K562 (cell line): Measurements from ENCODE around the gene GINS1. TPM values are rescaled to one million over a fixed set of nuclear protein-coding genes. Genes with fewer than 3 reads are reported as not detected.

Experiments
- ATAC-seq: fragments of 200-7000 bp; cut with Tn5 transposase; 3 replicates; pipeline ENCODE4 v1.9.1; 2020; ENCODE audit warnings: moderate library complexity
- BruUV-seq: library from RNA; stranded (reverse); fragments of 400-500 nt; replicated peaks from 2 replicates; lab custom pipeline; 2021; lab: Mats Ljungman, UMichigan
- CTCF ChIA-PET: fragments of 300-600 bp; formaldehyde crosslinking; extraction: SDS; loops from one replicate; lab custom pipeline; 2021; ENCODE audit warnings: low intra/inter-chr PET ratio; lab: Yijun Ruan, JAX
- POLR2A ChIA-PET: fragments of 300-600, 350-650 bp; sonication (Branson Sonifier 250); formaldehyde crosslinking; extraction: SDS; loops from one replicate; lab custom pipeline; 2021; ENCODE audit warnings: antibody characterized with exemption, inconsistent platforms; lab: Yijun Ruan, JAX
- DNase-seq, 4 experiments: peaks; one replicate each; pipeline versions ENCODE4 v3.0.0 to v3.0.0-alpha.2; 2011 to 2018; ENCODE audit warnings: low spot score in 3 of 4, mixed read lengths in 3 of 4; ENCODE audit errors: extremely low read depth in 1 of 4
- FAIRE-seq: peaks from 2 replicates; lab custom pipeline; 2011; peaks lifted over from hg19 to GRCh38; lab: Jason Lieb, UNC
- H2AFZ ChIP-seq: 2 replicates; pipeline ENCODE4 v1.6.0; 2011; ENCODE audit warnings: low read depth, low read length, control low read depth, inconsistent platforms
- H3K27ac ChIP-seq: fragments of 200-600 bp; 3 replicates; pipeline ENCODE4 v1.8.0; 2011; ENCODE audit warnings: low read depth, mild to moderate bottlenecking, control low read depth, inconsistent platforms, low read length, moderate library complexity, mixed read lengths; ENCODE audit errors: extremely low read depth
- H3K27me3 ChIP-seq, 2 experiments: fragments of 300-600 bp in 1 of 2; 2 replicates in 1 of 2; 3 replicates in 1 of 2; pipeline versions ENCODE4 v1.6.0 to v1.8.0; 2011; ENCODE audit warnings: inconsistent platforms in 2 of 2, low read length in 2 of 2, mild to moderate bottlenecking in 1 of 2, mixed read lengths in 1 of 2, moderate library complexity in 1 of 2; ENCODE audit not compliant: control insufficient read depth in 2 of 2, insufficient read depth in 2 of 2
- H3K36me3 ChIP-seq: fragments of 300-600 bp; 3 replicates; pipeline ENCODE4 v1.8.0; 2011; ENCODE audit warnings: mild to moderate bottlenecking, low read length, inconsistent platforms; ENCODE audit not compliant: control insufficient read depth, insufficient read depth
- H3K4me1 ChIP-seq, 2 experiments: fragments of 200-600 bp in 1 of 2; replicated peaks in 1 of 2; 2 replicates in 1 of 2; 3 replicates in 1 of 2; pipeline versions ENCODE4 v1.5.1 to v1.8.0; 2011; ENCODE audit warnings: inconsistent platforms in 2 of 2, low read length in 2 of 2, mild to moderate bottlenecking in 1 of 2, mixed read lengths in 1 of 2, moderate library complexity in 1 of 2; ENCODE audit not compliant: control insufficient read depth in 2 of 2, insufficient read depth in 2 of 2
- H3K4me2 ChIP-seq: 2 replicates; pipeline ENCODE4 v1.6.1; 2011; ENCODE audit warnings: low read length, control low read depth, inconsistent platforms, mixed read lengths; ENCODE audit not compliant: insufficient read depth
- H3K4me3 ChIP-seq: fragments of 200-600 bp; sonication (generic), shearing (Covaris generic); 2 replicates; pipeline ENCODE4 v1.5.1; 2016; ENCODE audit warnings: control low read depth, inconsistent platforms
- H3K79me2 ChIP-seq: fragments of 200-600 bp; 3 replicates; pipeline ENCODE4 v1.8.0; 2011; ENCODE audit warnings: low read length, inconsistent platforms; ENCODE audit not compliant: control insufficient read depth, insufficient read depth
- H3K9ac ChIP-seq, 2 experiments: 2 replicates each; pipeline versions ENCODE4 v1.6.0 to v1.6.1; 2011; ENCODE audit warnings: low read depth in 2 of 2, low read length in 2 of 2, control low read depth in 1 of 2, inconsistent platforms in 1 of 2, mild to moderate bottlenecking in 1 of 2, mixed read lengths in 1 of 2; ENCODE audit not compliant: insufficient read depth in 1 of 2
- H3K9me1 ChIP-seq: one replicate; pipeline ENCODE4 v1.6.0; 2011; ENCODE audit warnings: inconsistent platforms, mild to moderate bottlenecking, low read length, moderate library complexity; ENCODE audit not compliant: control insufficient read depth, insufficient read depth
- H3K9me3 ChIP-seq: replicated peaks from 2 replicates; pipeline ENCODE4 v1.5.1; 2011; ENCODE audit warnings: low read depth, low read length, inconsistent platforms; ENCODE audit not compliant: control insufficient read depth, insufficient read depth
- H4K20me1 ChIP-seq: replicated peaks from 2 replicates; pipeline ENCODE4 v1.6.1; 2011; ENCODE audit warnings: low read length, inconsistent platforms, mixed read lengths; ENCODE audit not compliant: control insufficient read depth, insufficient read depth
- ARID1B ChIP-seq: fragments of 450-650 bp; IDR thresholded peaks from 2 replicates; pipeline ENCODE4 v1.6.1; 2016; ENCODE audit warnings: antibody characterized with exemption, mild to moderate bottlenecking, inconsistent platforms
- BMI1 ChIP-seq: fragments of 150-350 bp; IDR thresholded peaks from 2 replicates; pipeline ENCODE4 v1.6.1; 2014; ENCODE audit warnings: low read length
- CHD2 ChIP-seq: IDR thresholded peaks from 2 replicates; pipeline ENCODE4 v1.6.1; 2011; ENCODE audit warnings: low read depth, low read length
- GATAD2A ChIP-seq: fragments of 450-650 bp; IDR thresholded peaks from 2 replicates; pipeline ENCODE4 v1.6.1; 2017
- HNRNPK ChIP-seq: fragments of 200-400 bp; formaldehyde crosslinking; IDR thresholded peaks from one replicate; pipeline ENCODE4 v1.6.1; 2018; ENCODE audit warnings: mild to moderate bottlenecking, low read depth, low read length; ENCODE audit not compliant: poor library complexity, severe bottlenecking
- JUN ChIP-seq, 2 experiments: sonication (generic) in 1 of 2; formaldehyde crosslinking in 1 of 2; IDR thresholded peaks; 2 replicates each; pipeline versions ENCODE4 v1.6.1 to v1.8.0; 2012 to 2022; ENCODE audit warnings: borderline replicate concordance in 2 of 2, mild to moderate bottlenecking in 2 of 2, improper control_type of control experiment in 1 of 2, low read depth in 1 of 2, low read length in 1 of 2, missing genetic modification reagents in 1 of 2
- KDM5B ChIP-seq: fragments of 200-600 bp; sonication (generic); IDR thresholded peaks from 2 replicates; pipeline ENCODE4 v1.6.1; 2012; ENCODE audit warnings: low read depth, mild to moderate bottlenecking, moderate library complexity, low read length, control low read depth, inconsistent platforms; ENCODE audit not compliant: insufficient replicate concordance
- NR1H2 ChIP-seq: sonication (generic); formaldehyde crosslinking; IDR thresholded peaks from 2 replicates; pipeline ENCODE4 v1.4.0; 2020; ENCODE audit warnings: mild to moderate bottlenecking, missing genetic modification reagents
- PBX2 ChIP-seq, 2 experiments: IDR thresholded peaks in 1 of 2; conservative IDR thresholded peaks in 1 of 2; 2 replicates each; pipeline ENCODE4 v1.6.1; 2016; ENCODE audit warnings: low read depth in 2 of 2, mild to moderate bottlenecking in 1 of 2, missing compliant biosample characterization in 1 of 2, missing genetic modification characterization in 1 of 2, moderate library complexity in 1 of 2
- PHTF2 ChIP-seq: fragments of 250-450 bp; sonication (Bioruptor Pico); IDR thresholded peaks from 2 replicates; pipeline ENCODE4 v1.5.0; 2021; ENCODE audit warnings: mild to moderate bottlenecking
- PURB ChIP-seq: sonication (generic); formaldehyde crosslinking; IDR thresholded peaks from 2 replicates; pipeline ENCODE4 v1.9.0; 2021; ENCODE audit warnings: low read depth, mild to moderate bottlenecking, missing genetic modification reagents
- SIN3A ChIP-seq, 2 experiments: fragments of 150-350 bp in 1 of 2; IDR thresholded peaks; 2 replicates each; pipeline ENCODE4 v1.6.1; 2011 to 2016; ENCODE audit warnings: borderline replicate concordance in 2 of 2, low read depth in 2 of 2, low read length in 2 of 2, mild to moderate bottlenecking in 2 of 2, moderate library complexity in 2 of 2; ENCODE audit not compliant: control insufficient read depth in 1 of 2
- STAG1 ChIP-seq: sonication (generic); formaldehyde crosslinking; IDR thresholded peaks from 2 replicates; pipeline ENCODE4 v1.5.0; 2020; ENCODE audit warnings: missing genetic modification reagents, borderline replicate concordance
- XRCC3 ChIP-seq: fragments of 450-650 bp; IDR thresholded peaks from 2 replicates; pipeline ENCODE4 v1.6.1; 2017; ENCODE audit warnings: mild to moderate bottlenecking, moderate library complexity
- ZBTB1 ChIP-seq: sonication (generic); formaldehyde crosslinking; IDR thresholded peaks from 2 replicates; pipeline ENCODE4 v1.8.1; 2023; ENCODE audit warnings: missing genetic modification reagents, low read depth, mild to moderate bottlenecking, borderline replicate concordance
- ZNF24 ChIP-seq: fragments of 450-650 bp; IDR thresholded peaks from 2 replicates; pipeline ENCODE4 v1.6.1; 2016
- WGBS: fragments of 100-300 bp; shearing (Covaris generic); methylation state at CpG from one replicate; pipeline ENCODE4 v1.1.6; 2016; ENCODE audit warnings: low coverage, mixed read lengths; ENCODE audit not compliant: insufficient coverage; ENCODE audit errors: missing lambda C conversion rate; 5-methylcytosine and 5-hydroxymethylcytosine counted together
- in situ Hi-C: fragments of 300-500 bp; cut with MboI; formaldehyde crosslinking; loops from 4 replicates; pipeline ENCODE4 v1.15.0; 2018; ENCODE audit warnings: inconsistent platforms, mixed read lengths
- intact Hi-C: fragments of 100-400 bp; cut with micrococcal nuclease; formaldehyde crosslinking; loops from 2 replicates; pipeline ENCODE4 v1.14.2; 2022
- polyA plus RNA-seq, 8 experiments: library from polyadenylated mRNA; depleted of rRNA in 4 of 8; stranded (reverse) in 5 of 8; unstranded in 3 of 8; fragments of >200 nt; fragmentation: Nextera tagmentation in 2 of 8; fragmentation: Illumina TruSeq in 1 of 8; extraction: Ambion mirVana in 2 of 8; extraction: Trizol in 1 of 8; gene quantifications; 2 replicates each; pipeline versions ENCODE4 v1.2.1 to v1.2.3, GENCODE V29; 2011 to 2014; ENCODE audit warnings: inconsistent platforms in 1 of 8, missing spikeins in 1 of 8
- total RNA-seq, 7 experiments: library from RNA; depleted of rRNA in 6 of 7; stranded (reverse); fragments of >200 nt in 6 of 7; fragmentation: Illumina TruSeq in 2 of 7; extraction: Trizol in 2 of 7; gene quantifications; 2 replicates each; pipeline versions ENCODE4 v1.2.1 to v1.2.3, GENCODE V29; 2011 to 2021; ENCODE audit warnings: low replicate concordance in 1 of 7

Gene GINS1
- total and polyA plus RNA-seq, 9 of the 15 experiments (the other 6 are each of a cell fraction or from before 2014, with no cell fraction given), result 13.1 to 31.8 (median 24.1) TPM

- DNase-seq (no peak), ATAC-seq (no peak), FAIRE-seq (no peak)
- Histone ChIP-seq H4K20me1 (no peaks in the 10 kb centered on the region), H2AFZ (no peak overlapping the region), H3K4me1 (no peaks in the 10 kb centered on the region; a peak in 1 of 5 replicates), H3K4me2 (no peak overlapping the region; the same call in 1 of the 2 replicates), H3K27me3 (peaks cover 8 to 27% of the 10 kb centered on the region in 2 experiments; a peak in 3 of 5 replicates), H3K79me2 (no peaks in the 10 kb centered on the region), H3K9me3 (no peaks in the 10 kb centered on the region), H3K36me3 (no peaks in the 10 kb centered on the region; the same call in 2 of the 3 replicates), H3K4me3 (no peak overlapping the region), H3K9ac (no peak overlapping the region), H3K27ac (no peak overlapping the region), H3K9me1 (no peaks in the 10 kb centered on the region)
- CTCF ChIA-PET, result no interaction called here
- intact Hi-C loops, result no loop called here
- WGBS, result 15% methylated on average over 17 of the region's 25 CpGs
- in situ Hi-C loops, result no loop called here
- TF ChIP-seq STAG1 (CRISPR knock-in tag) (no peak), ZBTB1 (no peak), SIN3A (IDR thresholded peaks at IDR 0.05; ENCODE audit: borderline replicate concordance in 2 of 2, control insufficient read depth in 1 of 2, low read depth in 2 of 2, low read length in 2 of 2) (no peak), PHTF2 (CRISPR knock-in tag) (no peak), HNRNPK (no peak), XRCC3 (no peak), CHD2 (no peak), GATAD2A (no peak), NR1H2 (CRISPR knock-in tag) (no peak), JUN (IDR thresholded peaks at IDR 0.05; ENCODE audit: borderline replicate concordance, low read depth, low read length) (no peak), JUN (CRISPR knock-in tag; IDR thresholded peaks at IDR 0.05; ENCODE audit: borderline replicate concordance) (no peak), PBX2 (CRISPR knock-in tag; IDR thresholded peaks at IDR 0.05; ENCODE audit: low read depth) (no peak), PBX2 (tag; conservative IDR thresholded peaks at IDR 0.05; ENCODE audit: low read depth) (no peak), ARID1B (no peak), PURB (CRISPR knock-in tag) (no peak), BMI1 (no peak), ZNF24 (no peak), KDM5B (no peak)
- POLR2A ChIA-PET, result no interaction called here
- BruUV-seq, result no TSS peak
Observed at GRCh38 chr20:25453035-25453810, 45.8 kb downstream of the GINS1 start.
